BJ (cell line): ENCODE measurements around the gene PRSS37. TPM values are rescaled to one million over a fixed set of nuclear protein-coding genes. Genes with fewer than 3 reads are reported as not detected.

Source experiments
- CTCF ChIA-PET: fragments of 350-600 bp; formaldehyde crosslinking; extraction: SDS; loops from one replicate; lab custom pipeline; 2021; ENCODE audit warnings: antibody characterized with exemption, inconsistent platforms; lab: Yijun Ruan, JAX
- POLR2A ChIA-PET: fragments of 300-600 bp; sonication (Branson Sonifier 250); formaldehyde crosslinking; extraction: SDS; loops from one replicate; lab custom pipeline; 2021; ENCODE audit warnings: antibody characterized with exemption; lab: Charles Lee
- DNase-seq: peaks from one replicate; pipeline ENCODE4 v3.0.0-alpha.2; 2011; ENCODE audit warnings: low read depth
- H3K27me3 ChIP-seq: 2 replicates; pipeline ENCODE4 v1.6.0; 2011; ENCODE audit warnings: low read length; ENCODE audit not compliant: control insufficient read depth, insufficient read depth
- H3K36me3 ChIP-seq: 2 replicates; pipeline ENCODE4 v1.5.1; 2011; ENCODE audit warnings: low read length; ENCODE audit not compliant: control insufficient read depth, insufficient read depth
- H3K4me3 ChIP-seq: 2 replicates; pipeline ENCODE4 v1.5.1; 2011; ENCODE audit warnings: low read depth, mild to moderate bottlenecking, control low read depth, low read length
- CTCF ChIP-seq: IDR thresholded peaks from 2 replicates; pipeline ENCODE4 v1.5.1; 2011; ENCODE audit warnings: low read depth, mild to moderate bottlenecking, control low read depth, inconsistent platforms, low read length, moderate library complexity; ENCODE audit not compliant: insufficient read depth
- polyA plus RNA-seq: library from polyadenylated mRNA; depleted of rRNA; stranded (reverse); fragments of >200 nt; gene quantifications from 2 replicates; pipeline ENCODE4 v1.2.3, GENCODE V29; 2011

Gene PRSS37
- polyA plus RNA-seq, 1 experiment = not detected

DNA sequence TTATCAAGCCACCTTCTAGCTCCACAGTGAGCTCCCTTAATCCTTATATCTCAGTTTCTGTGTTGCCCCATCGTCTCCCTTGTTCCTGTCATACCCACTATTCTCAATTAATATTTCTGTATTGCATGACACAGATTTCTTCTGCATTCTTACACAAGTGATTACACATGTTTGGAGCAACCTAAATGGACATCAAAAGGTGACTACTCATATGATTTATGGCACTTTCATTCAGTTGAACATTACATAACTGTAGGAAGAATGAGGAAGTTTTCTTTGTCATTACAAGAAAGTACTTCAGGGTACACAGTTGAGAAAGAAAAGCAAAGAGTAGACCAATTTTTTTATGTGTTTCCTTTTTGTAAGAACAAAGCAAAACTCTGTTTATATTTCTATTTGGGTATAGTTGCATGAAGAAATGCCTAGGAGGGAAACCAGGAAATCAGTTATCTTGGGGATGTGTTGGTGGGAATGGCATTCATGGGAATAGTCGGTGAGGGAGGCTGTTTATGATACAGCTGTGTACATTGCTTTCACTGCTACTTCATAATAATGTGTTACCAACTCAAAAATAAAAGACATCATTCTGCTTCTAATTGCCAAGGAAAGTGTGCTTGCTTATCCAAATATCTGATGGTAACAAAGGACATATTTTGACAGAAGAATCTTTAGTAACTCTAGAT, 23.6 kb upstream of the PRSS37 start:
- Histone ChIP-seq H3K4me3 (no peak overlapping the region), H3K27me3 (no peaks in the 10 kb centered on the region), H3K36me3 (no peaks in the 10 kb centered on the region)
- ChIA-PET POLR2A (no interaction called here), CTCF (no interaction called here)
- no peak for TF ChIP-seq CTCF
- DNase-seq = no peak

DNA sequence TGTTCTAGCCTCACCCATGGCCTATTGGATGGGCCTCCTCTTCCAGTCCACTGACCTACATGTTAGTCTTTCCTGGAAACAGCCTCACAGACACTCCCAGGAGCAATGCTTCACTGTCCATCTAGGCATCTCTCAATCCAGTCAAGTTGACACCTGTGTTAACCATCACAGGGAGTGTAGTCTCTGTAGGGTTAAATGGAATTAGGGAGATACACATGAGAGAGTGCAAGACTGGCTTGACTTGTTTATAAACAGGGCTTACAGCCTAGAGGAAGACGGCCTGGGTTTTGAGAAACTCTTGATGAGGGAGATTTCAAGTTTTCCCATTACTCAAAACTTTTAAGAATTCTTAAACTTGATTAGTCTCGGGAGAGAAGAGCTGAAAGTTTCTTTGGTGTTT, 18.9 kb upstream of the PRSS37 start:
- DNase-seq = no peak
- Histone ChIP-seq H3K27me3 (no peaks in the 10 kb centered on the region), H3K4me3 (no peak overlapping the region), H3K36me3 (no peaks in the 10 kb centered on the region)
- ChIA-PET POLR2A (no interaction called here), CTCF (no interaction called here)
- TF ChIP-seq CTCF = no peak

- no peak for DNase-seq
- TF ChIP-seq CTCF = no peak
- no peak overlapping the region for H3K4me3 ChIP-seq
- no peaks in the 10 kb centered on the region for H3K27me3 ChIP-seq
- POLR2A ChIA-PET = no interaction called here
- CTCF ChIA-PET = no interaction called here
- H3K36me3 ChIP-seq = no peaks in the 10 kb centered on the region
These were observed 6.7 kb upstream of the PRSS37 start for GRCh38 chr7:141847996-141848395.

GRCh38 chr7:141844256-141844655, 3.0 kb upstream of the PRSS37 start:
- Histone ChIP-seq H3K27me3 (no peaks in the 10 kb centered on the region), H3K4me3 (no peak overlapping the region), H3K36me3 (no peaks in the 10 kb centered on the region)
- no peak for DNase-seq
- no peak for TF ChIP-seq CTCF
- ChIA-PET CTCF (no interaction called here), POLR2A (no interaction called here)

DNA sequence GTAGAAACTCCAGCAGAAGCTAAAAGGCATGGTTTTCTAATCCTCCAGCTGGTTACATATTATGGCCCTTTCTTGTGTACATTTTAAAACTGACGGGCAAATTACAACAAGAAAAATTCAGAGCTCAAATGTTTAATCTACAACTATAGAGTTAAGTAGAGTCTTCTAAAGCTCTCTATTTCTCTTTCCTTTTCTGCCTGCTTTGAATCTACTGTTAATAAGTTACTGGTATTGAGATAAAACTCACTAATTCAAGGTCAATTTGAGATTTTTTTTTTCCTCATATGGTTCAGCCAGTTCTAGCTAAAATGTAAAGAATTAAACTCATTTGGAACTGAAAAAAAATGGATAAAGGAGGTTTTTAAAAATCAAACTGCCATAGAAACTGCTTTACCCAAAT, 1.6 kb upstream of the PRSS37 start:
- no peak for TF ChIP-seq CTCF
- CTCF ChIA-PET = no interaction called here
- Histone ChIP-seq H3K4me3 (no peak overlapping the region), H3K36me3 (no peaks in the 10 kb centered on the region), H3K27me3 (no peaks in the 10 kb centered on the region)
- DNase-seq = no peak
- POLR2A ChIA-PET = no interaction called here
